SK-N-SH treated with all-trans-retinoic acid at 6 μM for 48 hours (cell line): ENCODE data around the gene ZNF705A.
"Not testable (repeated sequence)": the region's sequence is repeated elsewhere in the genome, so short reads cannot be mapped to it uniquely, and the experiment has no call there.

ENCODE experiments used
- OSR1 ChIP-seq: fragments of 250-450 bp; sonication (Bioruptor Pico); IDR thresholded peaks from 2 replicates; pipeline ENCODE4 v1.8.0; 2022; ENCODE audit warnings: moderate library complexity, mild to moderate bottlenecking, inconsistent platforms
- PATZ1 ChIP-seq: fragments of 250-450 bp; sonication (Bioruptor Pico); IDR thresholded peaks from 2 replicates; pipeline ENCODE4 v1.8.0; 2020; ENCODE audit warnings: mild to moderate bottlenecking, moderate library complexity, borderline replicate concordance
- RARB ChIP-seq: fragments of 250-450 bp; sonication (Bioruptor Pico); IDR thresholded peaks from 2 replicates; pipeline ENCODE4 v1.8.0; 2021; ENCODE audit warnings: mild to moderate bottlenecking, moderate library complexity
- ZNF8 ChIP-seq: fragments of 450-650 bp; formaldehyde crosslinking; IDR thresholded peaks from 2 replicates; pipeline ENCODE4 v1.5.0; 2020; ENCODE audit warnings: mild to moderate bottlenecking, moderate library complexity

- not testable (repeated sequence) for TF ChIP-seq PATZ1; RARB (CRISPR knock-in tag); OSR1 (CRISPR knock-in tag); ZNF8 (CRISPR knock-in tag)
Observed at GRCh38 chr12:8133636-8134397, 23.0 kb upstream of the ZNF705A start.
